ENCODE measurements around the gene RUFY1. TPM values are rescaled to one million over a fixed set of nuclear protein-coding genes. Genes with fewer than 3 reads are reported as not detected.

Gene RUFY1
- total RNA-seq, 1 experiment from 2014 or later: 64.7 TPM

GRCh38 chr5:179617930-179618329 is 67.6 kb downstream of the RUFY1 start:
- no peak for TF ChIP-seq CTCF (IDR thresholded peaks at IDR 0.05; ENCODE audit: unreplicated experiment)
- intact Hi-C loops (cut with micrococcal nuclease): no loop called here
- ChIA-PET POLR2A (interaction anchor here (0.7 to 1.5 kb wide), 3 partner anchors 9 to 82 kb away, joined by 3 to 4 read pairs (median 3); no protein-coding TSS in a partner anchor), CTCF (interaction anchor here (1.1 kb wide), 1 partner anchor 176 kb away, joined by 3 read pairs; the partner anchor contains the start of gene LTC4S)
- BruUV-seq (replicated peaks): no TSS peak
- Mint-ChIP-seq H3K4me3 (ENCODE audit: unreplicated experiment) (no peak overlapping the region), H3K4me1 (ENCODE audit: insufficient read depth, unreplicated experiment) (peaks cover 59% of the 10 kb centered on the region), H3K9me3 (ENCODE audit: unreplicated experiment) (no peaks in the 10 kb centered on the region), H3K36me3 (ENCODE audit: insufficient read depth, unreplicated experiment) (peaks cover 100% of the 10 kb centered on the region), H3K27ac (ENCODE audit: low read depth, unreplicated experiment) (peak overlapping the region; percentile 2), H3K27me3 (ENCODE audit: insufficient read depth, unreplicated experiment) (no peaks in the 10 kb centered on the region)
- no peak for DNase-seq (ENCODE audit: unreplicated experiment)

GRCh38 chr5:179618923-179619554 is 68.7 kb downstream of the RUFY1 start:
- ChIA-PET POLR2A (interaction anchor here (0.5 to 7.4 kb wide), 14 partner anchors 10 to 284 kb away, joined by 3 to 197 read pairs (median 7); partner anchors contain the start of genes CANX, RUFY1 and SQSTM1), CTCF (interaction anchor here (0.6 to 1.1 kb wide), 4 partner anchors 14 to 174 kb away, joined by 3 to 5 read pairs (median 4); partner anchors contain the start of gene LTC4S)
- no TSS peak for BruUV-seq (replicated peaks)
- Mint-ChIP-seq H3K4me1 (ENCODE audit: insufficient read depth, unreplicated experiment) (peaks cover 56% of the 10 kb centered on the region), H3K36me3 (ENCODE audit: insufficient read depth, unreplicated experiment) (peaks cover 99% of the 10 kb centered on the region), H3K9me3 (ENCODE audit: unreplicated experiment) (no peaks in the 10 kb centered on the region), H3K27me3 (ENCODE audit: insufficient read depth, unreplicated experiment) (no peaks in the 10 kb centered on the region), H3K4me3 (ENCODE audit: unreplicated experiment) (peak overlapping the region; percentile 98), H3K27ac (ENCODE audit: low read depth, unreplicated experiment) (peak overlapping the region; percentile 69)
- no peak for TF ChIP-seq CTCF (IDR thresholded peaks at IDR 0.05; ENCODE audit: unreplicated experiment)
- no peak for DNase-seq (ENCODE audit: unreplicated experiment)
- intact Hi-C loops (cut with micrococcal nuclease): no loop called here

- Mint-ChIP-seq H3K9me3 (ENCODE audit: unreplicated experiment) (no peaks in the 10 kb centered on the region), H3K36me3 (ENCODE audit: insufficient read depth, unreplicated experiment) (peaks cover 92% of the 10 kb centered on the region), H3K4me3 (ENCODE audit: unreplicated experiment) (peak overlapping the region; percentile 98), H3K27ac (ENCODE audit: low read depth, unreplicated experiment) (no peak overlapping the region), H3K4me1 (ENCODE audit: insufficient read depth, unreplicated experiment) (peaks cover 62% of the 10 kb centered on the region), H3K27me3 (ENCODE audit: insufficient read depth, unreplicated experiment) (no peaks in the 10 kb centered on the region)
- no peak for DNase-seq (ENCODE audit: unreplicated experiment)
- intact Hi-C loops (cut with micrococcal nuclease): loop anchor here (10.0 kb wide), 1 partner anchor 455 kb away; the partner anchor contains the start of gene RNF130
- ChIA-PET POLR2A (interaction anchor here (0.9 to 7.4 kb wide), 15 partner anchors 10 to 200 kb away, joined by 3 to 197 read pairs (median 7); partner anchors contain the start of genes CANX, MAML1, RUFY1 and SQSTM1), CTCF (interaction anchor here (0.6 to 1.4 kb wide), 5 partner anchors 11 to 59 kb away, joined by 3 to 5 read pairs (median 5); no protein-coding TSS in a partner anchor)
- no peak for TF ChIP-seq CTCF (IDR thresholded peaks at IDR 0.05; ENCODE audit: unreplicated experiment)
- BruUV-seq (replicated peaks): no TSS peak
These were observed 69.4 kb downstream of the RUFY1 start for GRCh38 chr5:179619776-179620175.

- DNase-seq (ENCODE audit: unreplicated experiment): no peak
- no TSS peak for BruUV-seq (replicated peaks)
- peaks cover 65% of the 10 kb centered on the region for H3K4me1 Mint-ChIP-seq (ENCODE audit: insufficient read depth, unreplicated experiment)
- TF ChIP-seq CTCF (IDR thresholded peaks at IDR 0.05; ENCODE audit: unreplicated experiment): no peak
- H3K9me3 Mint-ChIP-seq (ENCODE audit: unreplicated experiment): no peaks in the 10 kb centered on the region
- no peaks in the 10 kb centered on the region for H3K27me3 Mint-ChIP-seq (ENCODE audit: insufficient read depth, unreplicated experiment)
- ChIA-PET CTCF (interaction anchor here (0.6 to 1.8 kb wide), 7 partner anchors 9 to 1385 kb away, joined by 3 to 6 read pairs (median 4); no protein-coding TSS in a partner anchor), POLR2A (interaction anchor here (0.7 to 7.4 kb wide), 17 partner anchors 11 to 200 kb away, joined by 3 to 197 read pairs (median 7); partner anchors contain the start of genes CANX, MAML1, RUFY1 and SQSTM1)
- peak overlapping the region; percentile 99 for H3K27ac Mint-ChIP-seq (ENCODE audit: low read depth, unreplicated experiment)
- H3K4me3 Mint-ChIP-seq (ENCODE audit: unreplicated experiment): peak overlapping the region; percentile 98
- peaks cover 87% of the 10 kb centered on the region for H3K36me3 Mint-ChIP-seq (ENCODE audit: insufficient read depth, unreplicated experiment)
- intact Hi-C loops (cut with micrococcal nuclease): loop anchor here (10.0 kb wide), 1 partner anchor 455 kb away; the partner anchor contains the start of gene RNF130
These were observed 69.9 kb downstream of the RUFY1 start for GRCh38 chr5:179620293-179620692.

Measured in MCF 10A (cell line).